ENCODE data around the gene ENAM.
A peak's percentile ranks its signal among the peaks of the same experiment; 100 is the strongest.
"Not testable (repeated sequence)": the region's sequence is repeated elsewhere in the genome, so short reads cannot be mapped to it uniquely, and the experiment has no call there.

Gene ENAM

DNA sequence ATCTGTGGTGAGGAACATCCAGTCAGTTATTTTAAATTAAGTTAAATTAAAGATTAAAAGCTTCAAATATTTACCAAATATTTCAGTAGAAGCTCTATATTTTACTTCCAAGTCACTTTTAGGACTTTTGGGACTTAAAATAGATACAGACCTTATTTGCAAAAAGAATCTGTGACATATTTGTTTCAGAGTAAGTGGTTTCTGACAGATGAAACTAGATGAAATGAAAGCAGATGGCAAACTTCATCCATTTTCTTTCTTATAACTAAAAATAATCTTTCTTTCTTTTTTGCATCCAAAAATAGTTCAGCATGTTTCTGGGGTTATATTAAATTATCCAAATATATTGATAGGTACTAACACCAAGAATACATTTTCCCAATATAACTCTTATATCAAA lies 53.2 kb downstream of the ENAM start:
- H3K27ac ChIP-seq = no peak overlapping the region
- POLR2A ChIA-PET (ENCODE audit: low non-redundant PET) = no interaction called here
- CTCF ChIA-PET = interaction anchor here (0.6 kb wide), 2 partner anchors 15 to 329 kb away, joined by 3 read pairs; no protein-coding TSS in a partner anchor
- DNase-seq (ENCODE audit: low spot score) = no peak
- TF ChIP-seq, protein P1, sequence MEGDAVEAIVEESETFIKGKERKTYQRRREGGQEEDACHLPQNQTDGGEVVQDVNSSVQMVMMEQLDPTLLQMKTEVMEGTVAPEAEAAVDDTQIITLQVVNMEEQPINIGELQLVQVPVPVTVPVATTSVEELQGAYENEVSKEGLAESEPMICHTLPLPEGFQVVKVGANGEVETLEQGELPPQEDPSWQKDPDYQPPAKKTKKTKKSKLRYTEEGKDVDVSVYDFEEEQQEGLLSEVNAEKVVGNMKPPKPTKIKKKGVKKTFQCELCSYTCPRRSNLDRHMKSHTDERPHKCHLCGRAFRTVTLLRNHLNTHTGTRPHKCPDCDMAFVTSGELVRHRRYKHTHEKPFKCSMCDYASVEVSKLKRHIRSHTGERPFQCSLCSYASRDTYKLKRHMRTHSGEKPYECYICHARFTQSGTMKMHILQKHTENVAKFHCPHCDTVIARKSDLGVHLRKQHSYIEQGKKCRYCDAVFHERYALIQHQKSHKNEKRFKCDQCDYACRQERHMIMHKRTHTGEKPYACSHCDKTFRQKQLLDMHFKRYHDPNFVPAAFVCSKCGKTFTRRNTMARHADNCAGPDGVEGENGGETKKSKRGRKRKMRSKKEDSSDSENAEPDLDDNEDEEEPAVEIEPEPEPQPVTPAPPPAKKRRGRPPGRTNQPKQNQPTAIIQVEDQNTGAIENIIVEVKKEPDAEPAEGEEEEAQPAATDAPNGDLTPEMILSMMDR (conservative IDR thresholded peaks at IDR 0.05; ENCODE audit: low read depth) = no peak

DNA sequence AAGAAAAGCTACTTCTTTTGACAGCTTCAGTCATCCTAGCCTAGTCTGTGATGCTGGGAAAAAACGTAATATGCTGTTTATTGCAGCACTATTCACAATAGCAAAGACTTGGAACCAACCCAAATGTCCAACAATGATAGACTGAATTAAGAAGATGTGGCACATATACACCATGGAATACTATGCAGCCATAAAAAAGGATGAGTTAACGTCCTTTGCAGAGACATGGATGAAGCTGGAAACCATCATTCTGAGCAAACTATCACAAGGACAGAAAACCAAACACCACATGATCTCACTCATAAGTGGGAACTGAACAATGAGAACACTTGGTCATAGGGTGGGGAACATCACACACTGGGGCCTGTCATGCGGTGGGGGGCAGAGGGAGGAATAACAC lies 53.6 kb downstream of the ENAM start:
- DNase-seq (ENCODE audit: low spot score); POLR2A ChIA-PET (ENCODE audit: low non-redundant PET); H3K27ac ChIP-seq: not testable (repeated sequence)

DNA sequence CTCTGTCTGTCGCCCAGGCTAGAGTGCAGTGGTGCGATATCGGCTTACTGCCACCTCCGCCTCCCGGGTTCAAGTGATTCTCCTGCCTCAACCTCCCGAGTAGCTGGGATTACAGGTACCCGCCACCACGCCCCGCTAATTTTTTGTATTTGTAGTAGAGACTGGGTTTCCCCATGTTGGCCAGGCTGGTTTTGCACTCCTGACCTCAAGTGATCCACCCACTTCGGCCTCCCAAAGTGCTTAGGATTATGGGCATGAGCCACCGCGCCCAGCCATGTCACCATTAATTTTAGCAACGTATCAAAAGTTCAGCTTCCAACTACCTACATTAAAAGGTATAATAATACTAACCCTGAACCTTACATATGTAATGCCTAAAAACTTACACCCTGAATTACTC lies 58.8 kb downstream of the ENAM start:
- POLR2A ChIA-PET (ENCODE audit: low non-redundant PET) = no interaction called here
- DNase-seq (ENCODE audit: low spot score) = no peak

More for the DNA sequence above, 53.6 kb downstream of the ENAM start:
- CTCF ChIA-PET = interaction anchor here (0.6 kb wide), 1 partner anchor 328 kb away, joined by 3 read pairs; no protein-coding TSS in a partner anchor

DNA sequence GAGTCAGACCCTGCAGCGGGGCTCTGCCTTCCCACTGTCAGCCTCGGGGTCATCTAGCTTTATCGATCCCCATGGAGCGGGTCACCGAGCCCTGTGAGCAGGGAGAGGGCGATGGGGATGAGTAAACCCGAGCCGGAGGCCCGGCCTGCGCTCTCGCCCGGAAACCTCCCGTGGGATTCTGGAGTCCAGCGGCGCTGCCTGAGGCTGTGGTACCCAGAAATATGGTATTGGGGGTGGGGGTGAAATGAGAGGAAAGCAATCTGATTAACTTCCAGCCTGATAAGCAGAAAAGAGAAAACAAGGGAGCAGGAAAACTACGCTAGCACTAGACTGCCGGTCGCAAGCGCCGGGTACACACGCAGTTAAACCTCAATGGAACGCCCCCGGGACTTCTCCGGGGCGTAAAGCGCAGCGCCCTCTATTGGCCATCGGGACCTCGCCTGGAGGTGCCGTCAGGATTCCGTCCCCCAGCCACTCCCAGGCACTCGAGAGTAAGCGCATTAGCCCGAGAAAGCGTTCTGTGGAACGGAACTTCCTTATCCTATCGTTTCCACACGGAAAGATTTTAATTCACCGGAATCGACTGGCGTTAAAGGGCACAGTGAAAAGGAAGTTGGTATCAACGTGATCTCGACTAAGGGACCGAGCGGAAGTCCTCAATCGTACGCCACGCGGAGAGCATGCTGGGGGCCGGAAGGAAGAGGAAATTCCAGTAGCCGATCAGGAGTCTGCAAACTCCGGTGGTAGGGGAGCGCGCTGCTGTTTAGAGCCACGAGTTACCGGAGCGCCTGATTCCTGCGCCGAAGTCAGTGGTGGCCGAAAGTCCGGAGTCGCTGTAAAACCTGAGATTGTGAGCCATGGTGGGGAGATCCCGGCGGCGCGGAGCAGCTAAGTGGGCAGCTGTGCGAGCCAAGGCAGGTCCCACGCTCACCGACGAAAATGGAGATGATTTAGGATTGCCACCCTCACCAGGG lies 59.6 kb downstream of the ENAM start, which contains the start of gene UTP3:
Gene UTP3, plus strand, starts transcription at position 712 of the 974 bp plus-strand sequence. Its CDS starts 146 bp downstream, at position 858.
- DNase-seq (ENCODE audit: low spot score) = peak; percentile 94
- TF ChIP-seq, protein P1 (conservative IDR thresholded peaks at IDR 0.05; ENCODE audit: low read depth) = peak; percentile 95
- H3K27ac ChIP-seq = peak within 1 kb of the TSS; percentile 92
- CTCF ChIA-PET = interaction anchor here (0.5 to 0.8 kb wide), 8 partner anchors 15 to 1777 kb away, joined by 3 to 6 read pairs (median 4); partner anchors contain the start of gene DCK
- POLR2A ChIA-PET (ENCODE audit: low non-redundant PET) = interaction anchor here (0.8 to 1.2 kb wide), 2 partner anchors 18 to 30 kb away, joined by 3 read pairs; no protein-coding TSS in a partner anchor

More for the DNA sequence above, 58.8 kb downstream of the ENAM start:
- CTCF ChIA-PET = interaction anchor here (0.6 to 0.8 kb wide), 5 partner anchors 14 to 716 kb away, joined by 3 to 5 read pairs (median 3); partner anchors contain the start of gene DCK
- H3K27ac ChIP-seq = peak overlapping the region; percentile 92
- TF ChIP-seq, protein P1 (conservative IDR thresholded peaks at IDR 0.05; ENCODE audit: low read depth) = no peak

DNA sequence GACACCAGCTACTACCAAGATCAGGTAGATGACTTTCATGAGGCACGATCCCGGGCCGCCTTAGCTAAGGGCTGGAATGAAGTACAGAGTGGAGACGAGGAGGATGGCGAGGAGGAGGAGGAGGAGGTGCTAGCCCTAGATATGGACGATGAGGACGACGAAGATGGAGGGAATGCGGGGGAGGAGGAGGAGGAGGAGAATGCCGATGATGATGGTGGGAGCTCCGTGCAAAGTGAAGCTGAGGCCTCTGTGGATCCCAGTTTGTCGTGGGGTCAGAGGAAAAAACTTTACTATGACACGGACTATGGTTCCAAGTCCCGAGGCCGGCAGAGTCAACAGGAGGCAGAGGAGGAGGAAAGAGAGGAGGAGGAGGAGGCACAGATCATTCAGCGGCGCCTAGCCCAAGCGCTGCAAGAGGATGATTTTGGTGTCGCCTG lies 60.3 kb downstream of the ENAM start:
- POLR2A ChIA-PET (ENCODE audit: low non-redundant PET) = interaction anchor here (0.8 to 1.2 kb wide), 2 partner anchors 17 to 29 kb away, joined by 3 read pairs; no protein-coding TSS in a partner anchor
- DNase-seq (ENCODE audit: low spot score) = peak; percentile 3
- H3K27ac ChIP-seq = peak overlapping the region; percentile 92
- CTCF ChIA-PET = interaction anchor here (0.5 to 0.7 kb wide), 3 partner anchors 48 to 1777 kb away, joined by 3 to 6 read pairs (median 5); no protein-coding TSS in a partner anchor
- TF ChIP-seq, protein P1 (conservative IDR thresholded peaks at IDR 0.05; ENCODE audit: low read depth) = no peak

DNA sequence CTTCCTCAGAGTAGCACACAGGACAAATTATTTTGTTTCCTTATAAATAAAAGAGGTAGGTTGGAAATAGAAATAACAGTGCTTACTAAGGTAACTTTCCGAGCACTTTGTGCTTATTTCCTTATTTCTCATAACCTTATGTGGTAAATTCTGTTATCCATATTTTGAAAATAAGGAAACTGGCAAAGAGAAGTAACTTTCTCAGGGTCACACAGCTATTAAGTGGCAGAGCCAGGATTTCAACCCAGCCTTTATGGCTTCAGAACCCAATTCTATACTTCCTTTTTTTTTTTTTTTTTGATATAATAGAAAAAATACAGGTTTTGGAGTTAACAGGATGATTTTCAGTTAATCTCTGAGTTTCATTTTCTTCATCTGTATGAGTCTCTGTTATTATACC lies 63.1 kb downstream of the ENAM start:
- no peak overlapping the region for H3K27ac ChIP-seq
- DNase-seq (ENCODE audit: low spot score) = no peak
- CTCF ChIA-PET = interaction anchor here (0.6 to 0.7 kb wide), 2 partner anchors 24 to 935 kb away, joined by 3 to 4 read pairs; no protein-coding TSS in a partner anchor
- TF ChIP-seq, protein P1 (conservative IDR thresholded peaks at IDR 0.05; ENCODE audit: low read depth) = no peak
- POLR2A ChIA-PET (ENCODE audit: low non-redundant PET) = interaction anchor here (0.5 to 0.7 kb wide), 2 partner anchors 11 to 212 kb away, joined by 3 to 6 read pairs; no protein-coding TSS in a partner anchor

DNA sequence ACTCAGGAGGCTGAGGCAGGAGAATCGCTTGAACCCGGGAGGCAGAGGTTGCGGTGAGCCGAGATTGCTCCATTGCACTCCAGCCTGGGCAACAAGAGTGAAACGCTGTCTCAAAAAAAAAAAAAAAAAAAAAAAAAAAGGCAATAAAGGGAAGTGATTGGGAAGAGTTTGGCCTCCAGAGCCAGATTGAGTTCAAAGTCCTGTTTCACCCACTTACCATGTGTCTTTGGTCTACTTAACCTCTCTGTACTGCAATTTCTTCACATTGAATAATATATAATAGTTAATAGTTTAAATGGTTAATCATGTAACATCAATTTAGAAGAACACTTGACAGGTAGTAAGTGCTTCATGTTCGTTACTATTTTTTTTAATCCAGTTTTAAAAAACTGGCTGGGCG lies 66.1 kb downstream of the ENAM start:
- CTCF ChIA-PET; DNase-seq (ENCODE audit: low spot score); H3K27ac ChIP-seq; POLR2A ChIA-PET (ENCODE audit: low non-redundant PET): not testable (repeated sequence)

All from RWPE1 (cell line).